NT2/D1 (cell line): ENCODE measurements around the gene OVOL3.

Experiments
- SUZ12 ChIP-seq: IDR thresholded peaks from 2 replicates; pipeline ENCODE4 v1.6.1; 2011; ENCODE audit not compliant: insufficient read length, insufficient read depth; ENCODE audit errors: extremely low read depth
- YY1 ChIP-seq: IDR thresholded peaks from 2 replicates; pipeline ENCODE4 v1.6.1; 2011; ENCODE audit not compliant: insufficient read length, insufficient read depth
- ZNF274 ChIP-seq: IDR thresholded peaks from 2 replicates; pipeline ENCODE4 v1.6.1; 2011; ENCODE audit warnings: mild to moderate bottlenecking, low read depth, low read length

DNA sequence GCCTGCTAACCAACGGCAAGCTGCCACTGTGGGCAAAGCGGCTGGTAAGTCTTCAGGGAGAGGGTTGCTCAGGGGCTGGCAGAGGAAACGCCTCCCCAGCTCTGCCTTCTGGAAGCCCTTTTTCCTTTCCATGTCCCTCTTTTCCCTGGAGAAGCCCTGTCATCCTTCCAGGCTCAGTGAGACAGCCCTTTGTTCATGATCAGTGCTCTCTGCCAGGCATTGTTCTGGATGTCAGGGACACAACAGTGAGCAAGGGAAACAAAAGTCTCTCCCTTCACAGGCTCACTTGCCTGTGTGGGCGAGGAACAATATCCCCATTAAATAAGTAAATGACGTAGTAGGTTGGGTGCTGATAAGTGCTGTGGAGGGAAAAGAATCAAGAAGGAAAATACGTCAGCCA, 13.9 kb upstream of the OVOL3 start:
- TF ChIP-seq YY1, result no peak
- TF ChIP-seq ZNF274, result no peak
- no peak for TF ChIP-seq SUZ12
